Body of pancreas (tissue), 4 donors: ENCODE data around the gene TUNAR. TPM values are rescaled to one million over a fixed set of nuclear protein-coding genes. Genes with fewer than 3 reads are reported as not detected.

ENCODE experiments used
- ATAC-seq: fragments of 150-250 bp; one replicate; pipeline ENCODE4 v1.9.1; 2016
- DNase-seq, 4 donors: peaks; one replicate each; pipeline ENCODE4 v3.0.0-alpha.2; 2019
- H3K27ac ChIP-seq, 4 donors: fragments of 200-600 bp; sonication (generic); 1 replicate in 3 of 4; 2 replicates in 1 of 4; pipeline versions ENCODE4 v1.5.1 to v1.6.1; 2016 to 2019; ENCODE audit warnings: mild to moderate bottlenecking in 1 of 4, mixed read lengths in 1 of 4, moderate library complexity in 1 of 4
- H3K27me3 ChIP-seq, 2 donors: fragments of 200-600 bp; sonication (generic); one replicate each; pipeline ENCODE4 v1.6.0; 2016; ENCODE audit warnings: mild to moderate bottlenecking in 1 of 2
- H3K36me3 ChIP-seq, 2 donors: fragments of 200-600 bp; sonication (generic); replicated peaks in 1 of 2; 2 replicates each; pipeline ENCODE4 v1.5.1; 2016; ENCODE audit warnings: low read depth in 2 of 2; ENCODE audit not compliant: insufficient read depth in 1 of 2
- H3K4me1 ChIP-seq: fragments of 200-600 bp; sonication (generic); one replicate; pipeline ENCODE4 v1.6.0; 2016
- H3K4me3 ChIP-seq, 2 donors: fragments of 200-600 bp; sonication (generic); 1 replicate in 1 of 2; 2 replicates in 1 of 2; pipeline ENCODE4 v1.5.1; 2016 to 2019
- H3K9me3 ChIP-seq, 3 donors: fragments of 200-600 bp; sonication (generic); 1 replicate in 2 of 3; 2 replicates in 1 of 3; pipeline ENCODE4 v1.5.1; 2016
- POLR2A ChIP-seq, 3 donors: fragments of 450-650 bp; IDR thresholded peaks; one replicate each; pipeline ENCODE4 v1.6.1; 2016; ENCODE audit warnings: antibody characterized with exemption in 3 of 3, mild to moderate bottlenecking in 2 of 3
- WGBS, 2 donors: methylation state at CpG; one replicate each; pipeline ENCODE4 v1.1.5; 2017; 5-methylcytosine and 5-hydroxymethylcytosine counted together
- intact Hi-C: fragments of 100-400 bp; cut with DNase I; formaldehyde crosslinking; loops from one replicate; pipeline ENCODE4 v1.15.1; 2023
- total RNA-seq, 2 donors: library from RNA; depleted of rRNA; stranded (reverse); fragments of >200 nt; gene quantifications; one replicate each; pipeline ENCODE4 v1.1.0, GENCODE V29; 2016
- TF ChIP-seq, protein P1 (sequence below), 7 experiments: fragments of 450-650 bp in 4 of 7; fragments of 200-600 bp in 3 of 7; sonication (generic) in 3 of 7; IDR thresholded peaks; one replicate each; pipeline ENCODE4 v1.5.1; 2016 to 2019; ENCODE audit warnings: antibody characterized with exemption in 7 of 7

Gene TUNAR
- total RNA-seq, 2 donors from 2014 or later = 1.0 TPM; not detected in 1

DNA sequence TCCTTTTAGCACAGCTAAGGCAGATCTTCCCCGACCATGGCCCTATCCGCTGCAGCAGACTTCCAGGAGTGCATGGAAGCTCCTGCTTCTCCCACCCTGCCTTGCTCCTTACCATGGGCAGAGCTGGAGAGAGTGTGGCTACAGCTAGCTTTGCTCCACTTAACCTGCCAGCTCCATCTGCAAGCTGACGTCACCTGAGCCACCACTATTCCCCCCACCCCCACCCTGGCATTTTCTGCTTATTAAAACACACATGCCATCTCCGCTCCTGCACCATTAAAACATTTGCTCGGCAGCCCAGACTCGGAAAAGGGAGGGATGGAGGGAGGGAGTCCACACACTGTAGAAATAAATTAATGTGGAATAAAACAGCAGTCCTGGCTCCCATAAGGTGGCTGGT is 67.8 kb downstream of the TUNAR start:
- Histone ChIP-seq H3K9me3 (no peaks in the 10 kb centered on the region), H3K4me1 (no peaks in the 10 kb centered on the region), H3K27ac (no peak overlapping the region), H3K27me3 (no peaks in the 10 kb centered on the region), H3K36me3 (no peaks in the 10 kb centered on the region), H3K4me3 (no peak overlapping the region)
- 44 to 46% methylated on average over 5 to 6 of the region's 6 CpGs for WGBS, 2 donors
- intact Hi-C loops = no loop called here
- DNase-seq = no peak
- TF ChIP-seq, protein P1, sequence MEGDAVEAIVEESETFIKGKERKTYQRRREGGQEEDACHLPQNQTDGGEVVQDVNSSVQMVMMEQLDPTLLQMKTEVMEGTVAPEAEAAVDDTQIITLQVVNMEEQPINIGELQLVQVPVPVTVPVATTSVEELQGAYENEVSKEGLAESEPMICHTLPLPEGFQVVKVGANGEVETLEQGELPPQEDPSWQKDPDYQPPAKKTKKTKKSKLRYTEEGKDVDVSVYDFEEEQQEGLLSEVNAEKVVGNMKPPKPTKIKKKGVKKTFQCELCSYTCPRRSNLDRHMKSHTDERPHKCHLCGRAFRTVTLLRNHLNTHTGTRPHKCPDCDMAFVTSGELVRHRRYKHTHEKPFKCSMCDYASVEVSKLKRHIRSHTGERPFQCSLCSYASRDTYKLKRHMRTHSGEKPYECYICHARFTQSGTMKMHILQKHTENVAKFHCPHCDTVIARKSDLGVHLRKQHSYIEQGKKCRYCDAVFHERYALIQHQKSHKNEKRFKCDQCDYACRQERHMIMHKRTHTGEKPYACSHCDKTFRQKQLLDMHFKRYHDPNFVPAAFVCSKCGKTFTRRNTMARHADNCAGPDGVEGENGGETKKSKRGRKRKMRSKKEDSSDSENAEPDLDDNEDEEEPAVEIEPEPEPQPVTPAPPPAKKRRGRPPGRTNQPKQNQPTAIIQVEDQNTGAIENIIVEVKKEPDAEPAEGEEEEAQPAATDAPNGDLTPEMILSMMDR (IDR thresholded peaks at IDR 0.05) = no peak
- TF ChIP-seq POLR2A (IDR thresholded peaks at IDR 0.05) = no peak
- no peak for ATAC-seq

DNA sequence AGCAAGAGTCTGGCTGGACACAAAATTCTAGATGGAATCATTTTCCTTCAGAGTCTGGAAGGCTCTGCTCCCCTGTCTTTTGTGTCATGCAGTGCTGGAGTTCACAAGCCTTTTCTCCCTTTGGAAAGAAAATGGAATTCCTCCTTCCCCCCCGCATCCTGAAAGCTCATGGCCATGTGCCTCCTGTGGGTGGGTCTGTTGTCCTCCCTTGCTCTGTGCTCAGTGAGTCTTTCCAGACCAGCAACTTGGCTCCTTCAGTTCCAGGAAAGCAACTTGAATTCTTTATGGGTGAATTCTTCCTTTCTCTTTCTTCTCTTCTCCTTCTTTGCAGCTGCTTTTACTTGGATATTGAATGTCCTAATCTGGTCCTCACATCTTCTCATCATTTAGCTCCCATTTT is 70.2 kb downstream of the TUNAR start:
- no peak for ATAC-seq

DNA sequence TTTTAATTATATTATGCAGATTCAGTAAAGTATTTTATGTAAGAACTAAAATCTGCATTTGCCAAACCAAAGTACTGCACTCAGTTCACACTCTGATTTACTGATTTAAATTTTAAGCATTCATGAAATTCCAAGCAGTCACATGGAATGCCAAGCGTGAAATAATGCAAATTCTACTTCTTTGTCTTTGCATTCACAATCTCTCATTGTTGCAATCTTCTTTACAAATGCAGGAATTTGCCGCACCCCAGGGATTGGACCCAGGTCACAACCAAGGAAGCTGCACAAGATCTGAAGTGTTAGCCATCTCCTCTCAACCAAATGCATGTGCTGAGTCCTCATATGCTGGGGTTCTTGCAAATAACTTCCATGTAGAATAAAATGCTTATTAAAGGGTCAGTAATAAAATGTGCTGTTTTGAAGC is 71.9 kb downstream of the TUNAR start:
- no peak for TF ChIP-seq POLR2A (IDR thresholded peaks at IDR 0.05)
- ATAC-seq = no peak
- no peak for DNase-seq
- Histone ChIP-seq H3K4me1 (no peaks in the 10 kb centered on the region), H3K4me3 (no peak overlapping the region), H3K36me3 (no peaks in the 10 kb centered on the region), H3K9me3 (no peaks in the 10 kb centered on the region), H3K27ac (no peak overlapping the region), H3K27me3 (no peaks in the 10 kb centered on the region)
- intact Hi-C loops = no loop called here
- whole genome bisulfite sequencing, 2 donors = 5 to 8% methylated on average over 2 of the region's 2 CpGs

More for the DNA sequence above, 70.2 kb downstream of the TUNAR start:
- no peaks in the 10 kb centered on the region for H3K4me1 ChIP-seq
- DNase-seq = peak in 1 of 4 donors; percentile 5
- no peaks in the 10 kb centered on the region for H3K27me3 ChIP-seq
- 29 to 71% methylated on average over 1 of the region's 1 CpG for WGBS, 2 donors
- no peaks in the 10 kb centered on the region for H3K9me3 ChIP-seq
- no peak overlapping the region for H3K27ac ChIP-seq
- H3K36me3 ChIP-seq = no peaks in the 10 kb centered on the region
- intact Hi-C loops = no loop called here
- TF ChIP-seq POLR2A (IDR thresholded peaks at IDR 0.05) = no peak
- TF ChIP-seq, protein P1 (IDR thresholded peaks at IDR 0.05) = no peak
- H3K4me3 ChIP-seq = no peak overlapping the region

DNA sequence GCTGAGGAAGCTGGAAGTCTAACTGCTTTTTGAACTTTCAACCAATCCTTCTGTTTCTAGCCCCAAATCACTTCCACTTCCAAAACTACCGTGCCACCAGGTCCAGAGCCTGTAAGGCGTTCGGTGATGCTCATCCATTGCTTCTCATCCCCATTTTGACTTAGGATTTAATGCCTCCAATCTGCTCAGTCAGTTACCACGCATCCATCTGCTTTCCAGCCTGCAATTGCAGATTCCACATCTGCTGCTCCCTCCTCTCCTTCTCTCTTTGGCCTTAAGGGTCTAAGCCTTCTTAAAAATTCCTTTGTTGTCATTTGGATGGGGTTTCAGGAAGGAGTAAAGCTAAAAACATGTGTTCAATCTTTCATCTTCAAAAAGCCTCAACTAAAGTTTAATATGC is 74.7 kb downstream of the TUNAR start:
- Histone ChIP-seq H3K4me1 (no peaks in the 10 kb centered on the region), H3K9me3 (no peaks in the 10 kb centered on the region), H3K27ac (no peak overlapping the region), H3K36me3 (no peaks in the 10 kb centered on the region), H3K4me3 (no peak overlapping the region), H3K27me3 (no peaks in the 10 kb centered on the region)
- TF ChIP-seq, protein P1 (IDR thresholded peaks at IDR 0.05) = no peak
- TF ChIP-seq POLR2A (IDR thresholded peaks at IDR 0.05) = no peak
- WGBS, 2 donors = 55 to 64% methylated on average over 4 of the region's 4 CpGs
- ATAC-seq (no peak), DNase-seq (no peak)
- intact Hi-C loops = no loop called here

DNA sequence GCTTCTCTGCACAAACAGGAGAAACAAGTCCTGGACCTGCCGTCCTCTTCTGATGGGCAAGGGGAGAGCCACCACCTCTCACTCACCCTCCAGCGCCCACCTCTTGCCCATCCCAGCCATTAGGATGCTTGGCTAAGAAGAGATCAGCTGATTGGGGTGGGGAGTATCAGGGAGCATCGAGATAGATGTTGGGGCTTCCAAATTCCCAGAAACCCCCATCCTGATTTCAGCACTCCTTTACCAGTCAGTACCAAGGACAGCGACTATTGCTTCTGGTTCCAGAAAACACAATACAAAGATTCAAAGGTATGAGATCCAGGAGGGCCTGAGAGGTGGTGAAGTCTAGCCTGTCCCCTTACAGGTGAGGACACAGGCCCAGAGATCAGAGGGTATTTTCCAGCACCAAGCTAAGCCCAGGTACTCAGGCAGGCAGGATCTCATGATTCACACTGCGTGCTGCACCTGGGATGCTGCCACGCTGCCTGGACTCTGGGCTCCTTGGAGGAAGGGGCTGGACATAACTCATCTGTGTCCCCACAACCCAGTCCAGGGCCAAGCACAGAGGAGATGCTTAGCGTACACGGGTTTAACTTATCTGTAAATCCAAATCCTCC is 76.6 kb downstream of the TUNAR start:
- TF ChIP-seq, protein P1 (IDR thresholded peaks at IDR 0.05) = no peak
- no peak for TF ChIP-seq POLR2A (IDR thresholded peaks at IDR 0.05)
- no peaks in the 10 kb centered on the region for H3K36me3 ChIP-seq
- H3K27me3 ChIP-seq = no peaks in the 10 kb centered on the region
- DNase-seq (no peak), ATAC-seq (no peak)
- no peaks in the 10 kb centered on the region for H3K9me3 ChIP-seq
- no peak overlapping the region for H3K4me3 ChIP-seq
- 37 to 45% methylated on average over 8 of the region's 8 CpGs for WGBS, 2 donors
- H3K4me1 ChIP-seq = no peaks in the 10 kb centered on the region
- intact Hi-C loops = no loop called here
- no peak overlapping the region for H3K27ac ChIP-seq
